ENCODE results near the gene SYNDIG1L. TPM values are rescaled to one million over a fixed set of nuclear protein-coding genes. Genes with fewer than 3 reads are reported as not detected.

Gene SYNDIG1L
- polyA plus RNA-seq, 1 donor (not counting 4 experiments of a cell fraction or from before 2014, with no cell fraction given): not detected

- H3K4me2 ChIP-seq (ENCODE audit: control insufficient read depth, extremely low read depth, insufficient read depth, low read depth, low read length): no peak overlapping the region
- dilution Hi-C loops (cut with MboI; ENCODE audit: extremely low pct_ligation_motif_present, low sequenced_read_pairs): no loop called here
- no peaks in the 10 kb centered on the region for H3K9me1 ChIP-seq (ENCODE audit: control insufficient read depth, extremely low read depth, insufficient read depth, low read length)
- H3K4me1 ChIP-seq (ENCODE audit: control insufficient read depth, extremely low read depth, insufficient read depth, low read length): no peaks in the 10 kb centered on the region
- no peaks in the 10 kb centered on the region for H4K20me1 ChIP-seq (ENCODE audit: control insufficient read depth, extremely low read depth, insufficient read depth, low read length)
- no peaks in the 10 kb centered on the region for H3K79me2 ChIP-seq (ENCODE audit: control insufficient read depth, insufficient read depth, low read length)
- H3K27me3 ChIP-seq (ENCODE audit: control insufficient read depth, extremely low read depth, insufficient read depth, low read length): peaks cover 6% of the 10 kb centered on the region
- H3K4me3 ChIP-seq (ENCODE audit: control insufficient read depth in 2 of 3, extremely low read depth in 1 of 3, insufficient read depth in 2 of 3, low read depth in 1 of 3, low read length in 3 of 3): no peak overlapping the region
- DNase-seq (ENCODE audit: low read depth, low spot score): no peak
- TF ChIP-seq, protein P1, sequence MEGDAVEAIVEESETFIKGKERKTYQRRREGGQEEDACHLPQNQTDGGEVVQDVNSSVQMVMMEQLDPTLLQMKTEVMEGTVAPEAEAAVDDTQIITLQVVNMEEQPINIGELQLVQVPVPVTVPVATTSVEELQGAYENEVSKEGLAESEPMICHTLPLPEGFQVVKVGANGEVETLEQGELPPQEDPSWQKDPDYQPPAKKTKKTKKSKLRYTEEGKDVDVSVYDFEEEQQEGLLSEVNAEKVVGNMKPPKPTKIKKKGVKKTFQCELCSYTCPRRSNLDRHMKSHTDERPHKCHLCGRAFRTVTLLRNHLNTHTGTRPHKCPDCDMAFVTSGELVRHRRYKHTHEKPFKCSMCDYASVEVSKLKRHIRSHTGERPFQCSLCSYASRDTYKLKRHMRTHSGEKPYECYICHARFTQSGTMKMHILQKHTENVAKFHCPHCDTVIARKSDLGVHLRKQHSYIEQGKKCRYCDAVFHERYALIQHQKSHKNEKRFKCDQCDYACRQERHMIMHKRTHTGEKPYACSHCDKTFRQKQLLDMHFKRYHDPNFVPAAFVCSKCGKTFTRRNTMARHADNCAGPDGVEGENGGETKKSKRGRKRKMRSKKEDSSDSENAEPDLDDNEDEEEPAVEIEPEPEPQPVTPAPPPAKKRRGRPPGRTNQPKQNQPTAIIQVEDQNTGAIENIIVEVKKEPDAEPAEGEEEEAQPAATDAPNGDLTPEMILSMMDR (optimal IDR thresholded peaks at IDR 0.05 in 1 of 3, IDR thresholded peaks at IDR 0.05 in 1 of 3, conservative IDR thresholded peaks at IDR 0.05 in 1 of 3; ENCODE audit: extremely low read depth in 1 of 3, insufficient read depth in 2 of 3, low read length in 3 of 3): no peak
- no peak overlapping the region for H3K27ac ChIP-seq (ENCODE audit: control insufficient read depth, insufficient read depth, low read length)
- H2AFZ ChIP-seq (ENCODE audit: control insufficient read depth, low read length): no peak overlapping the region
- H3K36me3 ChIP-seq (ENCODE audit: control insufficient read depth in 2 of 2, extremely low read depth in 1 of 2, insufficient read depth in 2 of 2, low read length in 2 of 2): no peaks in the 10 kb centered on the region
- H3K9me3 ChIP-seq (ENCODE audit: control insufficient read depth, low read depth, low read length): no peaks in the 10 kb centered on the region
- no peak overlapping the region for H3K9ac ChIP-seq (ENCODE audit: control insufficient read depth, extremely low read depth, insufficient read depth, low read length)
- FAIRE-seq: no peak
Measured at GRCh38 chr14:74407801-74408154, 18.2 kb downstream of the SYNDIG1L start.

DNA sequence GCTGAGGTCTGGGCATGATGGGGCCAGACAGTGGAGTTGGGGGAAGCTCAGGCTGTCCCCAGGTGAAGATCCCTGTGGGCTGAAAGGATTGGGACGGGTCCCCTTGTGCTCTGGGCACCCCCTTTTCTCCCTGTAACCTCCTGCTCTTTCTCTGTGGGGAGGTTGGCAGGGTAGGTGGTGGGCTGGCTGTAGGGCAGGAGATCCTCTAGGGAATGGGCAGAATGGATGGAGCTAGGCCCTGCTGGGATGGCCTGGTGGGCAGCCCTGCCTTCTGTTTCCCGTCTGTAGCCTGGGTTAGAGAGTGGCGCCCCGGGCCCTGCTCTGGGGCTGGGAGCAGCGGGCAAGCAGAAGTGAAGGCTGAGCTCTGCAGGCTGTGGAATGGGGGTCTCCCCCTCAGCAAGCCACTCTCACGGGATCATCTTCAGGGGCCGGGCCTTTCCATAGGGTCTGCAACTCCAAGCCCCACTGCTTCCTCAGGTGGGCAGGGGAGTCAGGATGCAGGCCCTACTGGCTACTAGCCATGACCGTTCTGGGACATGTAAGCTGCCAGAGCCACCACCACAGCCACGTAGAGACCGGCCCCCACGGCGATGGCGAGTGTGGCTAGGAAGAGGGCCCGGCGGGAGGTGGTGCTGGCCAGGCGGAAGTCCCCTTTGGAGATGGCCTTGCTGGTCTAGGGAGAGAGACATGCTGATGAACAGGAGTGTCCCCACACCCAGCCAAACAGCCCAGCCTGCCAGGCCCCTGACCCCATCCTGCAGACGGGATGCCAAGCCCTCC, 18.8 kb downstream of the SYNDIG1L start:
- Histone ChIP-seq H3K9me3 (ENCODE audit: control insufficient read depth, low read depth, low read length) (no peaks in the 10 kb centered on the region), H3K27ac (ENCODE audit: control insufficient read depth, insufficient read depth, low read length) (no peak overlapping the region), H3K4me3 (ENCODE audit: control insufficient read depth in 2 of 3, extremely low read depth in 1 of 3, insufficient read depth in 2 of 3, low read depth in 1 of 3, low read length in 3 of 3) (no peak overlapping the region), H4K20me1 (ENCODE audit: control insufficient read depth, extremely low read depth, insufficient read depth, low read length) (no peaks in the 10 kb centered on the region), H3K9me1 (ENCODE audit: control insufficient read depth, extremely low read depth, insufficient read depth, low read length) (no peaks in the 10 kb centered on the region), H3K9ac (ENCODE audit: control insufficient read depth, extremely low read depth, insufficient read depth, low read length) (no peak overlapping the region), H3K27me3 (ENCODE audit: control insufficient read depth, extremely low read depth, insufficient read depth, low read length) (peaks cover 6% of the 10 kb centered on the region), H3K4me2 (ENCODE audit: control insufficient read depth, extremely low read depth, insufficient read depth, low read depth, low read length) (no peak overlapping the region), H3K79me2 (ENCODE audit: control insufficient read depth, insufficient read depth, low read length) (no peaks in the 10 kb centered on the region), H3K36me3 (ENCODE audit: control insufficient read depth in 2 of 2, extremely low read depth in 1 of 2, insufficient read depth in 2 of 2, low read length in 2 of 2) (no peaks in the 10 kb centered on the region), H3K4me1 (ENCODE audit: control insufficient read depth, extremely low read depth, insufficient read depth, low read length) (no peaks in the 10 kb centered on the region), H2AFZ (ENCODE audit: control insufficient read depth, low read length) (no peak overlapping the region)
- dilution Hi-C loops (cut with MboI; ENCODE audit: extremely low pct_ligation_motif_present, low sequenced_read_pairs): no loop called here
- TF ChIP-seq EZH2 (IDR thresholded peaks at IDR 0.05; ENCODE audit: low read length): no peak
- TF ChIP-seq, protein P1 (optimal IDR thresholded peaks at IDR 0.05 in 1 of 3, IDR thresholded peaks at IDR 0.05 in 1 of 3, conservative IDR thresholded peaks at IDR 0.05 in 1 of 3; ENCODE audit: extremely low read depth in 1 of 3, insufficient read depth in 2 of 3, low read length in 3 of 3): no peak
- FAIRE-seq: no peak
- no peak for DNase-seq (ENCODE audit: low read depth, low spot score)
